ENCODE results near the gene IVD. TPM values are rescaled to one million over a fixed set of nuclear protein-coding genes. Genes with fewer than 3 reads are reported as not detected.
A peak's percentile ranks its signal among the peaks of the same experiment; 100 is the strongest.

The IVD gene
- total RNA-seq, 1 experiment from 2014 or later, result 51.8 TPM

DNA sequence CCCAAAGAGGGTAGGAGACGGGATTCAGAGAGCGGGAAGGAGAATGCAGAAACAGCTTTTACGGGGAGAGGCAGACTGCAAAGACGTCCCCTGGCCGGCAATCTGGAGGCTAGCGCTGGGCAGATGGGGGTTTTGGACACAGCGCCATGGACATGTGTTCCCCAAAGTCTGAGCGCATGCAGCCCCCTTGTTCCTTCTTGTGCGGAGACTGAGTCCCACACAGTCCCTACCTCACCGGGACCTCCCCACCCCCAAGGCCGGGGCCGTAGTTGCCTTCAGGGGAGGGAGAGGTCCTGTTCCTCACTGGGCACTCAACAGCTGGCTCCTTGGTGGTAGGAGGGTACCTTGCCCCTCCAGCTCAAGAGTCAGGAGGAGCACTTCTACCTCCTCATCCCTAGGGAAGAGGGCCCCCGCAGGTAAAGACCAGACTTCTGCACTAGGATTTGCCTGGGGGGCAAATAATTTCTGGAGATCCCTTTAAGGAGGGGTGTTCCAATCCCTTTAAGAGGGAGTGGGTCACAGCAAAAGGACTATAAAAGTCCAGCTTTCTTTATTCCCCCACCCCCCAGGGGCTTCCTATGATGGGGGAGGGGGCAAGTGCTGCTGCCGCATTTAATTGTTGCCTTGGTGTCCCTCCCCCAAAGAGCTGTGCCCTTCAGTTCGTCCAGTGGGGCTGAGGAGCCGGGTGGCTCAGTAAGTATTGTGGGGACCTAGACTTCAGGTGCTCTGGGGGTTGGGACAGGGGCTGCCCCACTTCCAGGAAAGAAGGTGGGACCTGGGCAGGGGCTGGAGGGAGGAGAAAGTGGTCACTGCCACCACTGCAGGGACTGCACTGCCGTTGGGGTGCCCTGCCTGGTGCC lies 31.5 kb downstream of the IVD start:
- intact Hi-C loops (cut with micrococcal nuclease; ENCODE audit: unreplicated experiment), result no loop called here
- Histone ChIP-seq H3K27ac (ENCODE audit: low read depth, low read length, poor library complexity, severe bottlenecking) (no peak overlapping the region), H3K4me1 (ENCODE audit: insufficient read depth, low read length, poor library complexity, severe bottlenecking) (peaks cover 32% of the 10 kb centered on the region), H3K36me3 (ENCODE audit: insufficient read depth, low read length, poor library complexity, severe bottlenecking) (no peaks in the 10 kb centered on the region), H3K27me3 (replicated peaks; ENCODE audit: insufficient read depth, low read depth, low read length, poor library complexity) (no peaks in the 10 kb centered on the region), H3K4me3 (ENCODE audit: low read depth, low read length, poor library complexity, severe bottlenecking) (peak overlapping the region; percentile 50), H3K9me3 (ENCODE audit: low read depth, low read length, poor library complexity, severe bottlenecking) (no peaks in the 10 kb centered on the region)
- no TSS peak for BruUV-seq (replicated peaks)
- TF ChIP-seq, protein P1, sequence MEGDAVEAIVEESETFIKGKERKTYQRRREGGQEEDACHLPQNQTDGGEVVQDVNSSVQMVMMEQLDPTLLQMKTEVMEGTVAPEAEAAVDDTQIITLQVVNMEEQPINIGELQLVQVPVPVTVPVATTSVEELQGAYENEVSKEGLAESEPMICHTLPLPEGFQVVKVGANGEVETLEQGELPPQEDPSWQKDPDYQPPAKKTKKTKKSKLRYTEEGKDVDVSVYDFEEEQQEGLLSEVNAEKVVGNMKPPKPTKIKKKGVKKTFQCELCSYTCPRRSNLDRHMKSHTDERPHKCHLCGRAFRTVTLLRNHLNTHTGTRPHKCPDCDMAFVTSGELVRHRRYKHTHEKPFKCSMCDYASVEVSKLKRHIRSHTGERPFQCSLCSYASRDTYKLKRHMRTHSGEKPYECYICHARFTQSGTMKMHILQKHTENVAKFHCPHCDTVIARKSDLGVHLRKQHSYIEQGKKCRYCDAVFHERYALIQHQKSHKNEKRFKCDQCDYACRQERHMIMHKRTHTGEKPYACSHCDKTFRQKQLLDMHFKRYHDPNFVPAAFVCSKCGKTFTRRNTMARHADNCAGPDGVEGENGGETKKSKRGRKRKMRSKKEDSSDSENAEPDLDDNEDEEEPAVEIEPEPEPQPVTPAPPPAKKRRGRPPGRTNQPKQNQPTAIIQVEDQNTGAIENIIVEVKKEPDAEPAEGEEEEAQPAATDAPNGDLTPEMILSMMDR (conservative IDR thresholded peaks at IDR 0.05; ENCODE audit: low read depth, low read length), result no peak
- no peak for TF ChIP-seq EZH2 (IDR thresholded peaks at IDR 0.05; ENCODE audit: borderline replicate concordance, low read depth, low read length, poor library complexity, severe bottlenecking)
- ChIA-PET POLR2A (ENCODE audit: low non-redundant PET) (no interaction called here), CTCF (interaction anchor here (0.6 kb wide), 1 partner anchor 153 kb away, joined by 5 read pairs; no protein-coding TSS in a partner anchor)
- no peak for DNase-seq (ENCODE audit: low spot score)

DNA sequence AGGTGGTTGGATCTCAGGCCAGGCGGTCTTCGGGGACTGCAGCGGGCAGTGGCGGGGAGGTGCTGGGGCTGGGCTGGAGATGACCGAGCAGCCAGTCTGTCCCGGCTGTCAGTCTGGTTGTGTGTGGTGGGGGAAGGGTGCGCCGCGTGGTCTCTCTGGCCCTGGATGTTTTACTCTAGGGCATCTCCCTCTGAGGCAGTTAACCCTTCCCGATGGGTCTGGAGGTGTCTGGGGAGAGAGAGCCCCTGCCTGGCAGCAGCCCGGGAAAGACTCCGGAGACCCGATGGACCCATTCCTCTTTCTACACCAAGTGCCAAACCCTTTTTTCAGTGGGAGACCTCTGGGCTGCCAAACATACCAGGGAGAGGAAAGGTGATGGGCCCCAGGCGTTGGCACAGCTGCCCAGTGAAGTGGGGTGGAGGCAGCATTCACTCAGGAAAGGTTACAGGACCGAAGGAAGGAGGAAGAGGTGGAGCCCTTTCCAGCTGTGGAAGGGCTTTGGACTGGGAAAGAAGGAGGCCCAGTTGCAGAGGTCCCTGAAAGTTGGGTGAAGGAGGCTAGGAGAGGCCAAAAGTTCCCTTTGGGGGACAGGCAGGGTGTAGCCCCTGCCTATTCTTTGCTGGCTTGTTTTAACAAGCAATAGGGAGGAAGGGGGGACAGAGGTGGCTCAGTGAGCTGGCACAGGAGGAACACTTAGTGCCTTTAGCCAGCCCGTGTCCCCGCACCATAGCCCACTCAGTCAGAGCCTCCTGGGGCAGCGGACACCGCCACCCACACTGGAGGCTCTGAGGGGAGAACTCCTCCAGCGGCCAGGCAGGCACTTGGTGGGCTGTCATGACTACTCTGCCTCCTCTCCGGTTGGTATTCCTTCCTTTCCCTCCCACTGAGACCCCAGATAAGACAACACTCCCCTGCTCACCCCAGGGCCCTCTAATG lies 32.4 kb downstream of the IVD start:
- Histone ChIP-seq H3K36me3 (ENCODE audit: insufficient read depth, low read length, poor library complexity, severe bottlenecking) (no peaks in the 10 kb centered on the region), H3K9me3 (ENCODE audit: low read depth, low read length, poor library complexity, severe bottlenecking) (no peaks in the 10 kb centered on the region), H3K27ac (ENCODE audit: low read depth, low read length, poor library complexity, severe bottlenecking) (no peak overlapping the region), H3K4me3 (ENCODE audit: low read depth, low read length, poor library complexity, severe bottlenecking) (no peak overlapping the region), H3K27me3 (replicated peaks; ENCODE audit: insufficient read depth, low read depth, low read length, poor library complexity) (no peaks in the 10 kb centered on the region), H3K4me1 (ENCODE audit: insufficient read depth, low read length, poor library complexity, severe bottlenecking) (peaks cover 32% of the 10 kb centered on the region)
- ChIA-PET POLR2A (ENCODE audit: low non-redundant PET) (no interaction called here), CTCF (no interaction called here)
- intact Hi-C loops (cut with micrococcal nuclease; ENCODE audit: unreplicated experiment), result no loop called here
- no TSS peak for BruUV-seq (replicated peaks)
- no peak for TF ChIP-seq EZH2 (IDR thresholded peaks at IDR 0.05; ENCODE audit: borderline replicate concordance, low read depth, low read length, poor library complexity, severe bottlenecking)
- TF ChIP-seq, protein P1 (conservative IDR thresholded peaks at IDR 0.05; ENCODE audit: low read depth, low read length), result no peak
- DNase-seq (ENCODE audit: low spot score), result no peak

DNA sequence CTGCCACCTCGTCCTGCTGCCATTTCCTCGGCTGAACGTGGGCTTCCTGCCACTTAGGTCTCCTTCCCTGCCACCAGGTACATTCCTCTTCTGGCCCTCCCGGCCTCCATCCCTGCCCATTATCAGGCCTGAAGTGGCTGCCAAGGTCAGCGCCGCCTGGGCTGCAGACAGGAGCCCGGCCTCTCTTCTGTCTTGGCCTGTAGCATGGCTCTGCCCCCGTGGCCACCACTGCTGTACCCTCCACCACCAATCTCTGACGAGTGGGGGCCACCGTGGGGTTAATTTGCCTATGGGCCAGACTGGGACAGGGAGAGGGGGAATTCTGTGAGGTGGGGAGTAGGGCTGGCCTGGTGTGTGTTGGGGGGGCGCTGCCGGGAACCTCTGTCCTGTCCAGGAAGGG lies 33.1 kb downstream of the IVD start:
- intact Hi-C loops (cut with micrococcal nuclease; ENCODE audit: unreplicated experiment), result no loop called here
- POLR2A ChIA-PET (ENCODE audit: low non-redundant PET), result no interaction called here
- Histone ChIP-seq H3K36me3 (ENCODE audit: insufficient read depth, low read length, poor library complexity, severe bottlenecking) (no peaks in the 10 kb centered on the region), H3K27ac (ENCODE audit: low read depth, low read length, poor library complexity, severe bottlenecking) (no peak overlapping the region), H3K9me3 (ENCODE audit: low read depth, low read length, poor library complexity, severe bottlenecking) (no peaks in the 10 kb centered on the region), H3K4me3 (ENCODE audit: low read depth, low read length, poor library complexity, severe bottlenecking) (no peak overlapping the region), H3K27me3 (replicated peaks; ENCODE audit: insufficient read depth, low read depth, low read length, poor library complexity) (no peaks in the 10 kb centered on the region), H3K4me1 (ENCODE audit: insufficient read depth, low read length, poor library complexity, severe bottlenecking) (peaks cover 32% of the 10 kb centered on the region)
- BruUV-seq (replicated peaks), result no TSS peak
- CTCF ChIA-PET, result no interaction called here
- no peak for TF ChIP-seq EZH2 (IDR thresholded peaks at IDR 0.05; ENCODE audit: borderline replicate concordance, low read depth, low read length, poor library complexity, severe bottlenecking)
- TF ChIP-seq, protein P1 (conservative IDR thresholded peaks at IDR 0.05; ENCODE audit: low read depth, low read length), result no peak
- no peak for DNase-seq (ENCODE audit: low spot score)
